ENCODE data around the gene DGKZ. TPM values are rescaled to one million over a fixed set of nuclear protein-coding genes. Genes with fewer than 3 reads are reported as not detected.

Gene DGKZ
- total and polyA plus RNA-seq, 2 donors (not counting 3 experiments of a cell fraction or from before 2014, with no cell fraction given): 88.8 to 127 TPM

GRCh38 chr11:46333394-46333947 is 13.8 kb upstream of the DGKZ start:
- Histone ChIP-seq H2AFZ (ENCODE audit: low read depth, low read length) (no peak overlapping the region), H3K36me3 (ENCODE audit: control insufficient read depth in 2 of 2, extremely low read depth in 1 of 2, insufficient read depth in 2 of 2, low read length in 2 of 2) (no peaks in the 10 kb centered on the region), H3K4me1 (ENCODE audit: control insufficient read depth, extremely low read depth, insufficient read depth, low read length) (no peaks in the 10 kb centered on the region), H4K20me1 (replicated peaks; ENCODE audit: control insufficient read depth, extremely low read depth, insufficient read depth, low read length) (no peaks in the 10 kb centered on the region), H3K27me3 (ENCODE audit: control insufficient read depth in 2 of 2, insufficient read depth in 2 of 2, low read length in 2 of 2) (peaks cover 46 to 48% of the 10 kb centered on the region in 2 experiments), H3K9me1 (replicated peaks; ENCODE audit: control insufficient read depth, extremely low read depth, insufficient read depth, low read length) (no peaks in the 10 kb centered on the region), H3K79me2 (ENCODE audit: control insufficient read depth, insufficient read depth, low read length) (no peaks in the 10 kb centered on the region), H3K27ac (ENCODE audit: insufficient read depth, low read depth, low read length) (no peak overlapping the region), H3K4me3 (replicated peaks in 1 of 3; ENCODE audit: insufficient read depth in 1 of 3, low read depth in 1 of 3, low read length in 3 of 3) (no peak overlapping the region), H3K9ac (replicated peaks; ENCODE audit: extremely low read depth, insufficient read depth, low read length) (no peak overlapping the region), H3K9me3 (replicated peaks; ENCODE audit: control insufficient read depth, insufficient read depth, low read length) (no peaks in the 10 kb centered on the region), H3K4me2 (ENCODE audit: insufficient read depth, low read length) (no peak overlapping the region)
- intact Hi-C loops (cut with micrococcal nuclease) (no loop called here), dilution Hi-C loops (cut with MboI; ENCODE audit: extremely low pct_ligation_motif_present, low sequenced_read_pairs) (no loop called here)
- no peak for DNase-seq (ENCODE audit: low read depth, low spot score)
- no peak for TF ChIP-seq POLR2AphosphoS5 (IDR thresholded peaks at IDR 0.05; ENCODE audit: insufficient read depth, low read depth, low read length)
- TF ChIP-seq MAX (IDR thresholded peaks at IDR 0.05; ENCODE audit: insufficient read depth, insufficient read length): no peak
- no peak for TF ChIP-seq GATA2 (IDR thresholded peaks at IDR 0.05; ENCODE audit: insufficient read depth, insufficient read length, low read depth, low read length)
- no peak for TF ChIP-seq CTCF (IDR thresholded peaks at IDR 0.05; ENCODE audit: extremely low read depth in 1 of 2, insufficient read depth in 1 of 2, low read depth in 1 of 2, low read length in 2 of 2)
- no peak for TF ChIP-seq EZH2 (IDR thresholded peaks at IDR 0.05; ENCODE audit: borderline replicate concordance, low read depth, low read length, severe bottlenecking)
- no TSS peak for BruUV-seq (replicated peaks)
- CTCF ChIA-PET: interaction anchor here (1.0 to 1.5 kb wide), 5 partner anchors 8 to 22 kb away, joined by 3 to 5 read pairs (median 4); partner anchors contain the start of gene DGKZ
- FAIRE-seq: no peak
- POLR2A ChIA-PET: no interaction called here
